HepG2 (cell line): Measurements from ENCODE around the gene GRK4. TPM values are rescaled to one million over a fixed set of nuclear protein-coding genes. Genes with fewer than 3 reads are reported as not detected.

ENCODE experiments used
- ATAC-seq: fragments of 200-7000 bp; cut with Tn5 transposase; 3 replicates; pipeline ENCODE4 v1.9.1; 2020; ENCODE audit warnings: mild to moderate bottlenecking, moderate library complexity
- BruUV-seq: library from RNA; stranded (reverse); fragments of 400-500 nt; replicated peaks from 2 replicates; lab custom pipeline; 2021; lab: Mats Ljungman, UMichigan
- CTCF ChIA-PET: fragments of 300-600 bp; formaldehyde crosslinking; extraction: SDS; loops from one replicate; lab custom pipeline; 2021; ENCODE audit warnings: low total read pairs, inconsistent platforms, low intra/inter-chr PET ratio; lab: Yijun Ruan, JAX
- POLR2A ChIA-PET: fragments of 350-600 bp; sonication (Branson Sonifier 250); formaldehyde crosslinking; loops from one replicate; lab custom pipeline; 2020; ENCODE audit warnings: antibody characterized with exemption, inconsistent platforms; lab: Yijun Ruan, JAX
- DNase-seq: peaks from one replicate; pipeline ENCODE4 v3.0.0-alpha.2; 2015; ENCODE audit warnings: low spot score
- FAIRE-seq: peaks from 3 replicates; lab custom pipeline; 2011; peaks lifted over from hg19 to GRCh38; lab: Jason Lieb, UNC
- H2AFZ ChIP-seq: one replicate; pipeline ENCODE4 v1.6.1; 2011; ENCODE audit warnings: low read length, inconsistent platforms
- H3K27ac ChIP-seq: fragments of 300-600 bp; 3 replicates; pipeline ENCODE4 v1.8.0; 2011; ENCODE audit warnings: mixed run types, mild to moderate bottlenecking, mixed read lengths, low read length, inconsistent platforms; ENCODE audit not compliant: insufficient read depth; ENCODE audit errors: extremely low read length
- H3K27me3 ChIP-seq, 2 experiments: fragments of 200-600 bp in 1 of 2; 2 replicates in 1 of 2; 3 replicates in 1 of 2; pipeline versions ENCODE4 v1.6.0 to v1.8.0; 2011; ENCODE audit warnings: low read length in 2 of 2, mild to moderate bottlenecking in 2 of 2, moderate library complexity in 2 of 2, inconsistent platforms in 1 of 2; ENCODE audit not compliant: insufficient read depth in 2 of 2, control insufficient read depth in 1 of 2
- H3K36me3 ChIP-seq, 2 experiments: fragments of 200-600 bp in 1 of 2; replicated peaks in 1 of 2; 2 replicates in 1 of 2; 3 replicates in 1 of 2; pipeline versions ENCODE4 v1.5.1 to v1.8.0; 2011; ENCODE audit warnings: low read length in 2 of 2, inconsistent platforms in 1 of 2; ENCODE audit not compliant: insufficient read depth in 2 of 2, control insufficient read depth in 1 of 2
- H3K4me1 ChIP-seq: 2 replicates; pipeline ENCODE4 v1.5.1; 2012; ENCODE audit warnings: low read length, inconsistent platforms; ENCODE audit not compliant: insufficient read depth
- H3K4me2 ChIP-seq: 2 replicates; pipeline ENCODE4 v1.6.0; 2011; ENCODE audit warnings: low read depth, low read length, inconsistent platforms
- H3K4me3 ChIP-seq, 3 experiments: fragments of 200-600 bp in 1 of 3; sonication (generic), shearing (Covaris generic) in 1 of 3; replicated peaks in 1 of 3; 2 replicates each; pipeline ENCODE4 v1.5.1; 2011 to 2016; ENCODE audit warnings: low read length in 3 of 3, inconsistent platforms in 2 of 3, low read depth in 2 of 3, mild to moderate bottlenecking in 2 of 3, control low read depth in 1 of 3, mixed read lengths in 1 of 3; ENCODE audit not compliant: insufficient read depth in 1 of 3
- H3K79me2 ChIP-seq: one replicate; pipeline ENCODE4 v1.6.1; 2011; ENCODE audit warnings: low read length, inconsistent platforms; ENCODE audit not compliant: insufficient read depth
- H3K9ac ChIP-seq: 2 replicates; pipeline ENCODE4 v1.6.0; 2011; ENCODE audit warnings: mild to moderate bottlenecking, low read depth, low read length, inconsistent platforms; ENCODE audit not compliant: insufficient read depth
- H3K9me3 ChIP-seq: 2 replicates; pipeline ENCODE4 v1.5.1; 2012; ENCODE audit warnings: mild to moderate bottlenecking, low read length
- H4K20me1 ChIP-seq: 2 replicates; pipeline ENCODE4 v1.6.0; 2011; ENCODE audit warnings: inconsistent platforms, mild to moderate bottlenecking, low read length, moderate library complexity; ENCODE audit not compliant: insufficient read depth
- AGO2 ChIP-seq: fragments of 200-400 bp; formaldehyde crosslinking; optimal IDR thresholded peaks from 2 replicates; pipeline ENCODE3; 2017; ENCODE audit warnings: mild to moderate bottlenecking, low read depth, low read length, moderate library complexity
- ATF1 ChIP-seq: IDR thresholded peaks from 2 replicates; pipeline ENCODE4 v1.6.1; 2016; ENCODE audit warnings: mild to moderate bottlenecking, control low read depth
- LCORL ChIP-seq, 2 experiments: fragments of 450-650 bp in 1 of 2; sonication (generic) in 1 of 2; formaldehyde crosslinking in 1 of 2; IDR thresholded peaks; 2 replicates each; pipeline versions ENCODE4 v1.5.0 to v1.6.1; 2017 to 2020; ENCODE audit warnings: antibody characterized with exemption in 1 of 2, missing genetic modification reagents in 1 of 2
- MED8 ChIP-seq: sonication (generic); formaldehyde crosslinking; IDR thresholded peaks from 2 replicates; pipeline ENCODE4 v1.8.1; 2023; ENCODE audit warnings: mild to moderate bottlenecking, missing genetic modification reagents; ENCODE audit not compliant: insufficient replicate concordance
- MXD3 ChIP-seq: IDR thresholded peaks from 2 replicates; pipeline ENCODE4 v1.6.1; 2016; ENCODE audit warnings: mild to moderate bottlenecking, missing biosample characterization, missing genetic modification reagents
- NFYC ChIP-seq: IDR thresholded peaks from 2 replicates; pipeline ENCODE4 v1.6.1; 2016; ENCODE audit warnings: missing genetic modification reagents, missing compliant biosample characterization
- NR3C1 ChIP-seq: sonication (generic); formaldehyde crosslinking; IDR thresholded peaks from 2 replicates; pipeline ENCODE4 v1.4.0; 2020; ENCODE audit warnings: missing genetic modification reagents
- POLR2G ChIP-seq: fragments of 200-400 bp; formaldehyde crosslinking; IDR thresholded peaks from 2 replicates; pipeline ENCODE4 v1.6.1; 2018; ENCODE audit warnings: mild to moderate bottlenecking, low read depth, low read length, moderate library complexity
- RBFOX2 ChIP-seq: fragments of 200-400 bp; formaldehyde crosslinking; IDR thresholded peaks from 2 replicates; pipeline ENCODE4 v1.6.1; 2017; ENCODE audit warnings: low read depth, mild to moderate bottlenecking, low read length
- RBM22 ChIP-seq: fragments of 200-400 bp; formaldehyde crosslinking; optimal IDR thresholded peaks from 2 replicates; pipeline ENCODE3; 2017; ENCODE audit warnings: mild to moderate bottlenecking, low read length, moderate library complexity
- ZNF276 ChIP-seq: sonication (generic); formaldehyde crosslinking; IDR thresholded peaks from 2 replicates; pipeline ENCODE4 v1.4.0; 2020; ENCODE audit warnings: mild to moderate bottlenecking, low read depth, missing genetic modification reagents
- ZNF510 ChIP-seq: sonication (generic); formaldehyde crosslinking; IDR thresholded peaks from 2 replicates; pipeline ENCODE4 v1.4.0; 2020; ENCODE audit warnings: low read depth, mild to moderate bottlenecking, missing genetic modification reagents
- ZNF597 ChIP-seq: sonication (generic); formaldehyde crosslinking; IDR thresholded peaks from 2 replicates; pipeline ENCODE4 v1.5.0; 2020; ENCODE audit warnings: missing genetic modification reagents
- ZNF674 ChIP-seq: sonication (generic); formaldehyde crosslinking; IDR thresholded peaks from 2 replicates; pipeline ENCODE4 v1.5.0; 2020; ENCODE audit warnings: low read depth, mild to moderate bottlenecking, missing genetic modification reagents
- WGBS: methylation state at CpG from one replicate; pipeline ENCODE4 v1.1.6; 2017; ENCODE audit warnings: low lambda C conversion rate; 5-methylcytosine and 5-hydroxymethylcytosine counted together
- in situ Hi-C: cut with HindIII; loops from 2 replicates; pipeline ENCODE4 v1.10.0; 2017; ENCODE audit warnings: low pct_unique_long_range_greater_than_20kb; ENCODE audit not compliant: extremely low pct_ligation_motif_present
- intact Hi-C: fragments of 100-400 bp; cut with micrococcal nuclease; formaldehyde crosslinking; loops from one replicate; pipeline ENCODE4 v1.10.0; 2022; ENCODE audit not compliant: unreplicated experiment
- polyA plus RNA-seq, 8 experiments: library from polyadenylated mRNA; depleted of rRNA in 3 of 8; stranded (reverse) in 7 of 8; unstranded in 1 of 8; fragments of >200 nt; fragmentation: Illumina TruSeq in 4 of 8; extraction: Trizol in 4 of 8; gene quantifications; 2 replicates each; pipeline versions ENCODE4 v1.2.1 to v1.2.3, GENCODE V29; 2011 to 2016; ENCODE audit warnings: low read depth in 4 of 8, missing spikeins in 1 of 8, mixed read lengths in 1 of 8; ENCODE audit not compliant: insufficient read depth in 1 of 8
- total RNA-seq, 5 experiments: library from RNA; depleted of rRNA; stranded (reverse); fragments of >200 nt; fragmentation: Illumina TruSeq; extraction: Trizol; gene quantifications; 2 replicates each; pipeline ENCODE4 v1.2.3, GENCODE V29; 2016; ENCODE audit warnings: low read depth in 1 of 5

Gene GRK4
- total and polyA plus RNA-seq, 2 of the 13 experiments (the other 11 are each of a cell fraction or from before 2014, with no cell fraction given), result 1.8 to 2.0 TPM

DNA sequence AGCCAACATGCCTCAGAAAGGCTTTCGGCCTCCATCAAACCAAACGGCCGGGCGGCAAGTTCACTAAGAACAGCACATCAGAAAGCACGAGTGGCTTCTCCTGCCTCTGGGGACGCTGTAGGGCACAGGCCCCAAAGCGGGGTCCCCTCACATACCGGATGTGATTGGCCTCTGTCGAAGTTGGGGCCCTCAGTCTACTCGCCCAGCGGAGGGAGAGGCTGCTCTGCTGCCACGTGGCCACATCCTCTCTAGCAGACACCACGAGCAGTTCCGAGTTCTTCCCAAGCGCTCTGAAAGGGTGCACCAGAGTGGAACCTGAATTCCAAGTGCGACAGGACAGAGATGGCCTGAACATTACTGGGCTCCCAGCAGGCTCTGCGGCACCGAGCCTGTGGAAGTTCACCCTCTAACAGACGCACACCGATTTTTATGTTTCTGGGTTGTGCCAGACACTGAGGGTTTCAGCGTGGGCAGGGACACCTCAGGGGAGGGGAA, 21.3 kb upstream of the GRK4 start:
- peaks cover 53 to 86% of the 10 kb centered on the region in 2 experiments for H3K36me3 ChIP-seq
- in situ Hi-C loops (no loop called here), intact Hi-C loops (no loop called here)
- no peak overlapping the region for H3K4me2 ChIP-seq
- H3K9ac ChIP-seq, result no peak overlapping the region
- no peaks in the 10 kb centered on the region for H3K9me3 ChIP-seq
- ChIA-PET POLR2A (no interaction called here), CTCF (no interaction called here)
- H3K27me3 ChIP-seq, result no peaks in the 10 kb centered on the region
- H4K20me1 ChIP-seq, result peaks cover 11% of the 10 kb centered on the region; the same call in 1 of the 2 replicates
- TF ChIP-seq ATF1 (CRISPR knock-in tag) (no peak), LCORL (IDR thresholded peaks at IDR 0.05) (no peak), LCORL (CRISPR knock-in tag; IDR thresholded peaks at IDR 0.05) (no peak), POLR2G (peak; percentile 38; the same call in 1 of the 2 replicates)
- H3K79me2 ChIP-seq, result no peaks in the 10 kb centered on the region
- peaks cover 8% of the 10 kb centered on the region for H3K4me1 ChIP-seq
- DNase-seq (no peak), FAIRE-seq (no peak), ATAC-seq (no peak)
- no TSS peak for BruUV-seq
- H3K27ac ChIP-seq, result no peak overlapping the region
- WGBS, result over 99% methylated on average over 11 of the region's 21 CpGs
- no peak overlapping the region for H2AFZ ChIP-seq
- H3K4me3 ChIP-seq, result no peak overlapping the region

GRCh38 chr4:2942532-2943363, 20.6 kb upstream of the GRK4 start:
- Histone ChIP-seq H3K9ac (no peak overlapping the region), H3K79me2 (no peaks in the 10 kb centered on the region), H3K4me1 (peaks cover 2% of the 10 kb centered on the region), H3K27me3 (no peaks in the 10 kb centered on the region), H3K4me2 (no peak overlapping the region), H3K27ac (no peak overlapping the region), H3K4me3 (no peak overlapping the region), H4K20me1 (peaks cover 5% of the 10 kb centered on the region; the same call in 1 of the 2 replicates), H3K9me3 (no peaks in the 10 kb centered on the region), H2AFZ (no peak overlapping the region), H3K36me3 (peaks cover 55 to 92% of the 10 kb centered on the region in 2 experiments)
- intact Hi-C loops (no loop called here), in situ Hi-C loops (no loop called here)
- CTCF ChIA-PET, result no interaction called here
- FAIRE-seq (no peak), ATAC-seq (peak; percentile 4; the same call in 1 of the 3 replicates), DNase-seq (no peak)
- WGBS, result 96% methylated on average over 23 of the region's 31 CpGs
- no TSS peak for BruUV-seq
- POLR2A ChIA-PET, result interaction anchor here (2.6 kb wide), 1 partner anchor 12 kb away, joined by 5 read pairs; no protein-coding TSS in a partner anchor
- TF ChIP-seq NR3C1 (CRISPR knock-in tag) (no peak), ZNF276 (CRISPR knock-in tag) (no peak), ZNF597 (no peak), NFYC (CRISPR knock-in tag) (no peak), MXD3 (no peak), MED8 (no peak), RBFOX2 (peak; percentile 42; the same call in 1 of the 2 replicates), ZNF674 (no peak), ZNF510 (no peak), AGO2 (peak; percentile 82), RBM22 (peak; percentile 62)
